ENCODE data around the gene PKP4. TPM values are rescaled to one million over a fixed set of nuclear protein-coding genes. Genes with fewer than 3 reads are reported as not detected.

The PKP4 gene, protein sequence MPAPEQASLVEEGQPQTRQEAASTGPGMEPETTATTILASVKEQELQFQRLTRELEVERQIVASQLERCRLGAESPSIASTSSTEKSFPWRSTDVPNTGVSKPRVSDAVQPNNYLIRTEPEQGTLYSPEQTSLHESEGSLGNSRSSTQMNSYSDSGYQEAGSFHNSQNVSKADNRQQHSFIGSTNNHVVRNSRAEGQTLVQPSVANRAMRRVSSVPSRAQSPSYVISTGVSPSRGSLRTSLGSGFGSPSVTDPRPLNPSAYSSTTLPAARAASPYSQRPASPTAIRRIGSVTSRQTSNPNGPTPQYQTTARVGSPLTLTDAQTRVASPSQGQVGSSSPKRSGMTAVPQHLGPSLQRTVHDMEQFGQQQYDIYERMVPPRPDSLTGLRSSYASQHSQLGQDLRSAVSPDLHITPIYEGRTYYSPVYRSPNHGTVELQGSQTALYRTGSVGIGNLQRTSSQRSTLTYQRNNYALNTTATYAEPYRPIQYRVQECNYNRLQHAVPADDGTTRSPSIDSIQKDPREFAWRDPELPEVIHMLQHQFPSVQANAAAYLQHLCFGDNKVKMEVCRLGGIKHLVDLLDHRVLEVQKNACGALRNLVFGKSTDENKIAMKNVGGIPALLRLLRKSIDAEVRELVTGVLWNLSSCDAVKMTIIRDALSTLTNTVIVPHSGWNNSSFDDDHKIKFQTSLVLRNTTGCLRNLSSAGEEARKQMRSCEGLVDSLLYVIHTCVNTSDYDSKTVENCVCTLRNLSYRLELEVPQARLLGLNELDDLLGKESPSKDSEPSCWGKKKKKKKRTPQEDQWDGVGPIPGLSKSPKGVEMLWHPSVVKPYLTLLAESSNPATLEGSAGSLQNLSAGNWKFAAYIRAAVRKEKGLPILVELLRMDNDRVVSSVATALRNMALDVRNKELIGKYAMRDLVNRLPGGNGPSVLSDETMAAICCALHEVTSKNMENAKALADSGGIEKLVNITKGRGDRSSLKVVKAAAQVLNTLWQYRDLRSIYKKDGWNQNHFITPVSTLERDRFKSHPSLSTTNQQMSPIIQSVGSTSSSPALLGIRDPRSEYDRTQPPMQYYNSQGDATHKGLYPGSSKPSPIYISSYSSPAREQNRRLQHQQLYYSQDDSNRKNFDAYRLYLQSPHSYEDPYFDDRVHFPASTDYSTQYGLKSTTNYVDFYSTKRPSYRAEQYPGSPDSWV
- total RNA-seq = 29.3 and 62.2 TPM in 2 replicates

DNA sequence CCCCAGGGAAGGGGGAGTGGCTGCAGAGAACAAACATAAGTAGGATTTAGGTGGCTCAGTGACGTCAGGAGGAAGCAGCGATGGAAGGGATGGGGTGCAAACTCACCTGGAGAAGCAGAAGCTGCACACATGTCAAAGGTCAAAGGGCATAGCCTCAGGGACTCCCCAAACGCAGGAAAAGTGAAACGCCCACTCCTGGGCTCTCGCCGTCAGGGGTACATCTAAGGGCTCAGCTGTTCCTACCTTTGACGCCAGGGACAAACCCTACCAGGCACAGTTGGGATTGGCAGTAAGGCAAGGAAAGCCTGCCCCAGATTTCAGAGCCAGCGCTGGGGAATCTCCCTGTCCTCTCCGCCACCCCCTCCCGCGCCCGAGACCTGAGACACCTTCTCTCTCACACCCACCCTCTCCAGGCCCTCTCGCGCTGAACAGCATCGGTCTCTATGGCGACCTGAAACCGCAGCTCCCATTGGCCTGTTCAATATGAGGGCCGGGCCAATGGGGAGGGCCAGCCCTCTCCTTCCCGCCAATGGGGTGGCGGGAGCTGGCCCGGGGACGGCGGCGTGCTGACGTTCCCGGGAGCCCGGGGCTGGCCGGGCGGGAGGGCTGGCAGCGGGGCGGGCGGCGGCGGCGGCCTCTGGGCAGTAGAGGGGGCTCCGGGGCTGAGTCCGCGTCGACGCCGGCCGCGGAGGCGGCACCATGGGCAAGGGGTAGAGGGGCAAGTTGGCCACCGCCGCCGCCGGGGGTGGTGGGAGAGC, at the start of gene PKP4, which contains the start of gene CCDC148:
Gene PKP4 (plus strand): TSS at position 644 of the 758 bp plus-strand sequence. CDS start 76,233 bp downstream, outside the sequence.
Gene CCDC148 (minus strand): TSS at position 445 of the 758 bp plus-strand sequence. CDS start 314 bp downstream, at position 131.
- peak; percentile 91 for DNase-seq (ENCODE audit: low read depth)
- H3K4me3 ChIP-seq (ENCODE audit: low read depth, low read length) = peak within 1 kb of the TSS; percentile 91
- TF ChIP-seq, protein P1, sequence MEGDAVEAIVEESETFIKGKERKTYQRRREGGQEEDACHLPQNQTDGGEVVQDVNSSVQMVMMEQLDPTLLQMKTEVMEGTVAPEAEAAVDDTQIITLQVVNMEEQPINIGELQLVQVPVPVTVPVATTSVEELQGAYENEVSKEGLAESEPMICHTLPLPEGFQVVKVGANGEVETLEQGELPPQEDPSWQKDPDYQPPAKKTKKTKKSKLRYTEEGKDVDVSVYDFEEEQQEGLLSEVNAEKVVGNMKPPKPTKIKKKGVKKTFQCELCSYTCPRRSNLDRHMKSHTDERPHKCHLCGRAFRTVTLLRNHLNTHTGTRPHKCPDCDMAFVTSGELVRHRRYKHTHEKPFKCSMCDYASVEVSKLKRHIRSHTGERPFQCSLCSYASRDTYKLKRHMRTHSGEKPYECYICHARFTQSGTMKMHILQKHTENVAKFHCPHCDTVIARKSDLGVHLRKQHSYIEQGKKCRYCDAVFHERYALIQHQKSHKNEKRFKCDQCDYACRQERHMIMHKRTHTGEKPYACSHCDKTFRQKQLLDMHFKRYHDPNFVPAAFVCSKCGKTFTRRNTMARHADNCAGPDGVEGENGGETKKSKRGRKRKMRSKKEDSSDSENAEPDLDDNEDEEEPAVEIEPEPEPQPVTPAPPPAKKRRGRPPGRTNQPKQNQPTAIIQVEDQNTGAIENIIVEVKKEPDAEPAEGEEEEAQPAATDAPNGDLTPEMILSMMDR (IDR thresholded peaks at IDR 0.05; ENCODE audit: insufficient read depth, low read depth, low read length) = peak; percentile 10

DNA sequence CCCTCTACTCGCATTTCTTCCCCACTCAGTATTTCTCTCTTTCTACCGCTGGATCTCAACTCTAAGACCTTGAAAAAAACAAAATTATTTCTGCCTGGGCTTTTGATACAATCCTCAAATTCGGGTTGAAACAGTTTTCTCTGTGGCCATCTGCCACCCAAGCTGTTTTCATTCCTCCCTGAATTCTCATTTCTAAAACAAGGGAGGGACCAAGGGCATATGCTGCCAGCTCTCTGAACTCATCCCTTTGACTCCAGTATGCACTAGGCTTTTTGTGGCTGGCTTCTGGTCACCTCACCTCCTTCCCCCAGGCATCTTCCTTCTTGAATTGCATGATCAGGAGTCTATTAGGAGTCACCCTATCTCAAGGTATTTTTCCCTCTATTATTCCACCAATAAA, 49.7 kb upstream of the PKP4 start:
- no peak for DNase-seq (ENCODE audit: low read depth)
- TF ChIP-seq, protein P1 (IDR thresholded peaks at IDR 0.05; ENCODE audit: insufficient read depth, low read depth, low read length) = no peak
- no peak overlapping the region for H3K4me3 ChIP-seq (ENCODE audit: low read depth, low read length)

DNA sequence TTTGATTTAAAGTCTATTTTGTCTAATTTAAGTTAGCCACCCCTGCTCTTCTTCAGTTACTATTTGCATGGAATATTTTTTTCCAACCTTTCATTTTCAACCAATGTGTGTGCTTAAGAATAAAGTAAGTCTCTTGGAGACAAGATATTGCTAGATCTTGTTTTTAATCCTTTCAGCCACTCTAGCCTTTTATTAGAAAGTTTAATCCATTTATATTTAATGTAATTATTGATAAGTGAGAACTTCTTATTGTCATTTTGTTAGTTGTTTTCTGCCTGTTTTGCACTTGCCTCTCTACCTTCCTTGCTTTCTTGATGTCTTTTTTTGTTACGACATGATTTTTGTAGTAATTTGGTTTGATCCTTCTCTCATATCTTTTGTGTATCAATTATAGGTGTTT, 46.6 kb upstream of the PKP4 start:
- TF ChIP-seq, protein P1 (IDR thresholded peaks at IDR 0.05; ENCODE audit: insufficient read depth, low read depth, low read length) = no peak
- DNase-seq (ENCODE audit: low read depth) = no peak
- H3K4me3 ChIP-seq (ENCODE audit: low read depth, low read length) = no peak overlapping the region

DNA sequence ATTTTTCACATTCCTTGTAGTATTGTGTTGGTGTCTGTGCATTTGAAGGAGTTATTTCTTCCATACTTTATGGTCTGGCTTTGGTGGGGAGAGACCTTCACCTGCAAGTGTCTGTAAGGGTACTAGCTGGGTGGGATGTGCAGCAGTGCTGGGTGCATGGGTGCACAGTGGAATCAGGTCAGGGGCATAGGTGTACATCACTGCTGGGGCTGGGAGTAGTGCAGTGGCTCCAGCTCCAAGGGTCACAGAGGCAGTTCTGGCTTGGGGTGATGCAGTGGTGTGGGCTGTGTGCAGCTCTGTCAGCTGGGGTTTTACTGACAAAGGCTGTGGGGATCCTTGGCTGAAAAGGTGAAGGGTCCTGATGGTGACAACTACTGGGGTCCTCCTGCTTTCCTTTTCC, 45.0 kb upstream of the PKP4 start:
- DNase-seq (ENCODE audit: low read depth) = no peak
- H3K4me3 ChIP-seq (ENCODE audit: low read depth, low read length) = no peak overlapping the region
- TF ChIP-seq, protein P1 (IDR thresholded peaks at IDR 0.05; ENCODE audit: insufficient read depth, low read depth, low read length) = no peak

DNA sequence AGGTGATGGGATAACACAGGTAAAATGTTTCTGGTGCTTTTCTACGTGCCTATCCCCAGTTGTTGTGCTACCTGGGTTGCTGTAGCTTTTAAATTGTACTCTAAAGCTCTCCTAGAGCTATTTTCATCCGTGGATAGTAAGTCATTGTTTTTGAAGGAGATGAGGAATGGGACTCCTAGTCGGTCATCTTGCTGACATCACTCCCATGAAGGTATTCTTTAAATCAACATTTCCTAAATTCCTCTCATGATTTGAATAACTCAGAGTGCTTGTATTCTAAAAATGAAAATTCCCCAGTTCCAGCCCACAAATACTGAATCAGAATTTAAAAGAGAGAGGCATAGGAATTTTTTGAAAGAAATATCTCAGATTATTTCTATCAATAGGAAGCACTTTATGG, 44.5 kb upstream of the PKP4 start:
- DNase-seq (ENCODE audit: low read depth) = no peak
- no peak overlapping the region for H3K4me3 ChIP-seq (ENCODE audit: low read depth, low read length)
- TF ChIP-seq, protein P1 (IDR thresholded peaks at IDR 0.05; ENCODE audit: insufficient read depth, low read depth, low read length) = no peak

DNA sequence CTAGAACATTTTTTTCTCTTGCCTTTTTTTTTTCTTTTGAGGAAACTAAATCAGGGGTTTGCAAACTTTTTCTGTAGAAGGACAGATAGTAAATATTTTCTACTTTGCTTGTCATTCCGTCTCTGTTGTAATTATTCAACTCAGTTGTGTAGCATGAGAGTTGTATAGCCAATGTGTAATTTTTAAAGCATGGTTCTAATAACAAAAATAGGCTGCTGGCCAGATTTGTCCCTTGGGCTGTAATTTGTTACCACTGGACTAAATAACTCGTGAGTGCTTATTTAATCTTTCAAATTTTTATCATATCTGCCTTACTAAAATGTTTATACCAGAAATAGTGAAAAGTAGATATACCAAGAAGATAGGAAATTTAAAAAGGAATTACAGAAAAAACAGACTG, 43.2 kb upstream of the PKP4 start:
- TF ChIP-seq, protein P1 (IDR thresholded peaks at IDR 0.05; ENCODE audit: insufficient read depth, low read depth, low read length) = no peak
- DNase-seq (ENCODE audit: low read depth) = no peak
- H3K4me3 ChIP-seq (ENCODE audit: low read depth, low read length) = no peak overlapping the region

Data from fibroblast of villous mesenchyme (primary cell).